GM18520 (cell line): ENCODE data around the gene SOBP.

Source experiments
- ATAC-seq: cut with Tn5 transposase; IDR thresholded peaks from one replicate; pipeline ENCODE4 v1.9.1; 2021; ENCODE audit not compliant: unreplicated experiment

The SOBP gene

DNA sequence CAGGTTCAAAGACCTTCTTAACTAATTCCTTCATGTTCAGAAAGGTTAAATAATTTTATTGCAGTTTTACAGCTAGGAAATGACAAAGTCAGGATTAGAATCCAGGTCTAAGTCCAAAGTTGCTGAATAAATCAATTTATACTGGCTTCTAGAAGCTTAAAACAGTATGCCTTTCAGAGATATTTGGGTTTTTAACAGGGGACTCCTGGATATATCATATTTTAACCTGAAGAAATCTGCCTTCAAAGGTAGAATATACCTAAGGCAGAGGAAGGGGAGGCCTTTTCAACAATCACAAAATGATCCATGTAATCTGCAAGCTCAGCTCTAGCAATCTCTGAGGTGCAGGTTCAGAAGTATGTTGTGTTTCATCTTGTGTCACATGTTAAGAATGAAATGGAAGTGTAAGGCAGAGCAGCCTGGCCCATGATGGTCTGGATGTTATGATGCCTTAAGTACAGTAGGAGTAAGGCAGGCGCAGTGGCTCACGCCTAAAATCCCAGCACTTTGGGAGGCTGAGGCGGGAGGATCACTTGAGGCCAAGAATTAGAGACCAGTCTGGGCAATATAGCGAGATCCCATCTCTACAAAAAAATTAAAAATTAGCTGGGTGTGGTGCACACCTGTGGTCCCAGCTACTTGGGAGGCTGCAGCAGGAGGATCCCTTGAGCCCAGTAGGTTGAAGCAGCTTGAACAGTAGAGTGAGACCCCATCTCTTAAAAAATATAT, 123.9 kb downstream of the SOBP start:
- ATAC-seq, result no peak

DNA sequence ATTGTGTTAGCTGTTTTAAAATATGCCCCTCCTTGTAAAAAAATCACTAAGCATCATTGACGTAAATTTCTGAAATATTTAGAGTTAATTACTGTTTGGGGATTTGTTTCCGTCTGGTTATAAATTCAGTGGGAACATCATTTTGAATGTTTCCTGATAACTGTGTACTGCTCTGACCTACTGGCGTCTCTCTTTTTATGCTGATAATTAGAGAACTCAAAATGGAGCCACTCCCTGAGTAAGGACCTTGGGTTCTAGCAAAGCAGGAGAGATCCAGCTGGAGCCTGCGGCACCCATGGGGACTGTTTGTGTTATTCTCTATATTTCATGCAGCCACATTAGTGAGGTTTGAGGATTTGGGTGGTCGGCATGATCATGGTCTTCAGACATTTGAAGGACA, 124.9 kb downstream of the SOBP start:
- no peak for ATAC-seq

DNA sequence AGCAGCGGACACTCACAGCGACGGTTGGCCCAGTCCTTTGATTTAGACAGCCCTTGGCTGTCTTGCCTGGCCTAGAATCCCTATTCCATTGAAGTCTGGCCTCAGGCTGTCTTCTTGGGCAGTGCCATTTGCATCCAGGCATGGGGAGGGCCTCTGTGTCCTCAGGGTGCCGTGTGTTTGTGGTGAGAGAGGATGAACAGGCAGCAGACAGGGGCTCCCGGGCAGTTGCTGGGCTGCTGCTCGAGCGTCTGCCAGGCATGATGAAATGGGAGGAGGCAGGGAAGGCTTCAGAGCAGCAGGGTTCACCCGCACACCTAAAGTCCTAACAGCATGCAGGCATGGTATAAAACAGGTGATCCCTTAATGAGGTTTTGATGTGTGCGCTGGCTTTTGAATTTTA, 126.9 kb downstream of the SOBP start:
- no peak for ATAC-seq

DNA sequence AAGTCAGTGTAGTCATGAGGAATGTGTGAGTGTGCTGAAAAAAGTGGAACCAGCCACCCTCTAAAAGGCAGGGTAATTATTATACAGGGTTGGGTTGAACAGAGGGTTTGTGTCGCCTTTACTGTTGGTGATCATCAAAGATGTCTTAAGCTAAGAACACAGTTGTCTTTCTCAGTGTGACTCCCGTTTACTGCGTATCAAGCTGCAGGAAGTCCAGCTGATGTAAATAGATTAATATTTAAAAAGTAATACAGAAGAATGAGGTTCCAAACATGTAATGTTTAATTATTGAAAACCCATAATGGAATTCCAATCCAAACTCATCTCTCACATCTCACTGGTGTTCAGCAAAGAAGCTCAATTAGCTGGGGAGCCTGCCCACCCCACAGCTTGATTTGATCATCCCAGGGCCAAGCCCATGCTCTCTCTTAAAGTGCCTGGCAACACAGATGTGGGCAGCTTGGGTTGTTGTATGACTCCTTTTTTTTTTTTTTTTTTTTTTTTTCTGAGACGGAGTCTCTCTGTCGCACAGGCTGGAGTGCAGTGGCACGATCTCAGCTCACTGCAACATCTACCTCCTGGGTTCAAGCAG, 127.5 kb downstream of the SOBP start:
- no peak for ATAC-seq

DNA sequence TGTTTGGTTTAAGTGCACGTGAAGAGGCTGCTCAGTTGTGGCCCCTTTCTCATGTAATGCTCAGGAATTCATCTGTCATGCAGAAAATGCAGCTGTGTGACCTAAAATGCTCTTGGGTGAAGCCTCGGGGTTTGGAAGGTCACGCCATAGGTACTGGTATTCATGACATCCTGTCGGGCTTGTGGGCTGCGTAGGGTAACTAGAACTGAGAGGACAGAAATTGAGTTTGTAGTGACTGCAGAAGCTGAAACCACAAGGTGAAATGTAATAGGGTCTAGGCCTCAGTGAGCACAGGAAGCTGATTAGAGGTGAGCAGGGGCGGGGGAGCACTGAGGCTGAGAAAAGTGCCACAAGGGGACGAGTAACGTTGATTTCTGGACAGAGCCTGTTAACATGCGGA, 128.8 kb downstream of the SOBP start:
- ATAC-seq, result peak; percentile 95

DNA sequence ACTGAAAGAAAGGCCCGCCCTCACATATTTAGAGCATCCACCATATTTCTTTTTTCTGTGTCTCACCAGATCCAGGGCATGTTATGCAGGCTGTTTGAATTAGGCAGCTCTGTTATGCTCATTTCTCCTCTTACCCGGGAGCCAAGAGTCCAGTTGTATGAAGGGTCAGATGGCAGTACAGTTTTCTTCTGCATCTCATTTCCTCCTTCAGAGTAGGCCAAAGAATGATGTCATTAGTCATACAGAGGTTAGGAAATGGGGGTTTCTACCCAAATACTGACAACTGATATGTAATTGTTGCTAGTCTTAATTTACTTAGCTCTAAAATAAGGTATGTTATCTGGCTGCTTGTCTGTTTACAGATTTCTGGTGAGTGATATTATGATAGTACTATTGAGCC, 130.8 kb downstream of the SOBP start:
- ATAC-seq, result no peak

DNA sequence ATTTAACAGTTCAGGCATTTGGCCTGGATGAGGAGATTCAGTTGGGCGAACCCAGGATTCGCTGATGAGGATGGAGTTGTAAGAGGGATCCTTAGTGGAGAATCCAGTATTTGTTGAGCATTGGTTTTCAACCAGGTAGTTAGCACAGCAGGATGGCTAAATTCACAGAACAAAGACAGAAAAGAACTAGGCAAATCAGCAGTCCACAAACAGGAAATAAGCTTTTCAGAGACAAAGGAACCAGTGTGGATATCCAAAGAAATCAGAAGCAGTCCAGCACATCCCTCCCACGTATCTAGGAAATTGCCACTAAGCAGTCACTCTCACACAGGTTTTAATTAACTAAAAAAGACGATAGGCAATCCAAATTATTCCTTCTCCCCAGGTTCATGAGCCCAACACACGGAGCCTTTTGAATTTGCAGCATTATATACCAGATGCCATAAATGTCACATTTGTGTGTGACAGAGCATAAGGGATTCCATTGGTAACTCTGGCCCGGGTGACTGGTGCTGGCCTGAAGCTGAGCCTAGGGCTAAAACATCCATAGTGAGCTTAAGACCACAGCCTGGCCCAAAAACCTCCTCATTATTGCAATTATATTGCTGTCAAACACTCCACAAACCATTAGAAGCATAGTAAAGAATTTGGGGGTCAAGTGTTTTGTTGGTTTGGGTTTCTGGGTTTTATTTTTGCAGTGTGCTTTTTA, 131.5 kb downstream of the SOBP start:
- ATAC-seq, result no peak

DNA sequence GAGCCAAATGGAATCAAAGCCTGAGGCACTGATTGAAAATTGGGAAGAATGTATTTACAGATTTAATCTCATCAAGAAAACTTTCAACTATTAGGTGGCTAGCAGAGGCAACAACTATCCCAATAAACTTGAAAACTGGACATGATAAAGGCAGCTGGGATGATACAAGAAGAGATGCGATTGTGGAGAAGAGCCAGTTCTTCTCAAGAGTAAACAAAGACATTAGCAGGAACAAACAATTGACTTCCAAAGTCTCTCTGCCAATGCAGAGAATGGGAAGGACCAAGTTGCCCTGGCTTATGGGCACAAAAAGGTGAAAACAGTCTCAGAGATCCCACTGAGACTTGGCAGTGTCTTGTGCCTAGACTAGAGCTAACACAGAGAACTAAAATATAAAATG, 132.4 kb downstream of the SOBP start:
- ATAC-seq, result no peak

DNA sequence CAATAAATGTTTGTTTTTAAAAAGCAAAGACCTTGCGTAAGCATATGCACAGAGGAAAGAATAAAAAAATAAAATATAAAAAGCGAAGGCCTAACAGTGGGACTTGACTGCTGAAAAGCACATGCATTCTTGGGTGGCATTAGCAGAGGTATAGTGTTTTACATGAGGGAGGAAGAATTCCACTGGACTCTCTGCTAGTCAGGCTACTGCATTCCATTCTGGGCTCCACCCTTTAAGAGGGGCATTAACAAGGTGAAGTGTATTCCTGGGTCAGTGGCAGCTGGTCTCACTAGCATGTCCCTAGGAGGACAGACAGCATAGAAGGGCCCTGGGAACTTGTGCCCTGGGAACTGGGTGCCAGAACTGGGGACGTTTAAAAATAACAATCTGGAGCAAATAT, 134.1 kb downstream of the SOBP start:
- ATAC-seq, result no peak

DNA sequence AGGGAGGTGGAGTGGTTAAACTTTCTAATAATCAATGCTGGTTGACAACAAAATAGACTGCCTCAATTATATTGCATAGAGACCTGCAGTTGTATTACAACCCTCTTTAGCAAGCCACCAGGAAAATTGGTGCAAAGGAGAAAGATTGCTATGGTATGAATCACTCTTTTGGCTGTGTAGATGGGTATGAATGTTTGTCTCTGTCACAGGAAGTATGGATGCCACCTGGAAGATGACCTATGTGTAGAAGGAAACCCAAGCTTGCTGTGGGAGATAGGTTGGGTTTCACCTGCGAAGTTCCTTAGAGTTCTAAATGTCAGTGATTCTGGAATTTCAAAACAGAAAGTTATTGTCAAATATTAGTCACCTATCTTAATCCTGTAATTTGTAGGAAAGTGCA, 134.6 kb downstream of the SOBP start:
- no peak for ATAC-seq

DNA sequence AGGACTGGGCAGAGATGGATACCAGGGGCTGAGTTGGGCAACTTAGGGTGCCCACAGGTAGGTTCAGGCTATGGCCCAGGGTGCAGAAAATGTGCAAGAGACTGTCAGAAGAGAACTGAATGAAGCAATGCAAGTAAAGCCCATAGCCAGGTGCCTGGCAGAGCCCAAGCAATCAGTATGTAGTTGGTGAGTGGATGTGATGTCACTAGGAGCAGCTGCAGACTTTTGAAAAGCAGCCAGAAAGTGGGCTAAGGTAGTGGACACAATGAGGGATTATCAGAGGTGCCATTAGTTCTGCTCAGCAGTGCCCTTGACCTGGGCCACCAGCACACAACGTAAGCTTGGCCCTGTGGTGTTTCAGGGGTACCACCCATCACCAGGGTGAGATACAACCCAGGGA, 135.3 kb downstream of the SOBP start:
- no peak for ATAC-seq

DNA sequence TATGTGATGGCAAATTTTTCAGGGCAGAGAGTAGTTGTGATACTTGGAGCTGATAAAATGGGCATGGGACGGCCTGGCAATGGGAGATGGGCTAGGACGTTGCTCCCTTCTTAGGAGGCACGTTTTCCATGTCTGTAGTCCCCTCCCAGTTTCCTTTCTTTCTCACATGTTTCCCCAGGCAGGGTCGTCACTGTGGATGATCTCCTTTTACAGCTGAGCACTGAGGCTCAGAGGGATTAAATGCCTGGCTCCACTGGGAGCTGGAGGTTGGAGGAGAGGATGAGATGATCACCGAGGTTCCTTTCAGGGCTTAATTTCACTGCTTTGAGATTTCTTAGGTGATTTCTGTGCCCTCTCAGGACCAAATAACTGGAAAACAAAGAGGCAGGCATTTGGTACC, 136.7 kb downstream of the SOBP start:
- no peak for ATAC-seq

DNA sequence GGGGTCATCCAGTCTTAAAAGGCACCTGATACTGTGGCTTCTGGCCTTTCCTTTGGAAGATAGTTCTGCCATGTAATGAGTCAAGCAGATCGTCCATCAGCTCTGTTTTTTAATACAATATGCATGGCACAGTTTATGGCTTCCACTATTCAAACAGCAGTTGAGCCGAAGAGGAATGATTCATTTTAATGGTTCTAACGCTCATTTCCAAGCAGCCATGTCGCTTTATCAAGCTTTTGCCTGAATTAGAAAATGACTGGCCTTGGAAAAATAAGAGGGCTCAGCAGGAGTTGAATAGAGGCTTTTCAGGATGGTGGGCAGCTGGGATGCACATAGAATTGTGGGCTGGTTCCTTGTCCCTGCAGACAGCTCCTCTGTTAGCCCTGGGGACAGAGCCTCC, 138.1 kb downstream of the SOBP start:
- ATAC-seq, result no peak

DNA sequence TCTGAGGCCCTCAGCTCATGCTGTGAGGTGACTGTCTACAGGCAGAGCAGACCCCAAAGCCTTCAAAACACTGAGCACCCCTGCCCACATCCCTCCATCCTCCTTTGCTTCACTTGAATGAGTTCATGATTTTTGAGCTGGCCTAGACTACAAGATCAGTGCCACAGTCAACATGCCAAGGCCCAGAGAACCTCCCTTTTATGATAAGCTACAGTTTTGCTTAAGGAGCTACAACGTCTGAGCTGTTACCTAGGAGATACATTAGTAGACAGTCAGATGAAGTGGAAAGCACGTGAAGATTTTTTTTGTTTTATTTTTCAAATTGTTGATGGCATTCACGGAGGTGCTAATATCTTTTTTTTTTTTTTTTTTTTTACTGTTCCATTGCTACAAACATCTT, 139.0 kb downstream of the SOBP start:
- ATAC-seq, result no peak

DNA sequence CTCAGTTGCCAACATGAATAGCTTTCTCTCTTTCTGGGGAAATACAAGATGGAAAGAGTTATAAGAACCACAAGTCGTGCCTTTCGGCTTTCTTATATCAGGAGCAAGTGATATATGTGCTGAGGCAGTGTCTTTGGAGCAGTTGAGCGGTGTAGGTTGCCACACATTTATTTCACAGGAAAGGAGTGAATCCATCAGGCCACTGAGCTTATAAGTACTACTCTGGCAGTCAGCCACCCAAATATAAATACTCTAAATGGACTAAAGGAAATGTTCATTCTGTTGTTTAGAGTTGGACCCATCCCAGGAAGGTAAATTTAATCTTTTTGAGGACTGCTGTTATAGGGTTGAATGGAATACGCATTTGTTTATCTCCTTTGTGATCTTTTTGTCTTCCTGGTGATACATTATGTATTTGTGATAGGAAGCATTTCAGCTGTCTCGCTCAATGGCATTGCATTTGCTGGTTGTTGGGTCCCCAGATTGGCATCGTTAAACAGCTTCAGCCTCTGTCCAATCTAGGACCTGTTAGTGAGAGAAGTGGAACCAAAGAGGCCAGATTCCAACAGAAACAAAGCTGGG, 139.7 kb downstream of the SOBP start:
- no peak for ATAC-seq

DNA sequence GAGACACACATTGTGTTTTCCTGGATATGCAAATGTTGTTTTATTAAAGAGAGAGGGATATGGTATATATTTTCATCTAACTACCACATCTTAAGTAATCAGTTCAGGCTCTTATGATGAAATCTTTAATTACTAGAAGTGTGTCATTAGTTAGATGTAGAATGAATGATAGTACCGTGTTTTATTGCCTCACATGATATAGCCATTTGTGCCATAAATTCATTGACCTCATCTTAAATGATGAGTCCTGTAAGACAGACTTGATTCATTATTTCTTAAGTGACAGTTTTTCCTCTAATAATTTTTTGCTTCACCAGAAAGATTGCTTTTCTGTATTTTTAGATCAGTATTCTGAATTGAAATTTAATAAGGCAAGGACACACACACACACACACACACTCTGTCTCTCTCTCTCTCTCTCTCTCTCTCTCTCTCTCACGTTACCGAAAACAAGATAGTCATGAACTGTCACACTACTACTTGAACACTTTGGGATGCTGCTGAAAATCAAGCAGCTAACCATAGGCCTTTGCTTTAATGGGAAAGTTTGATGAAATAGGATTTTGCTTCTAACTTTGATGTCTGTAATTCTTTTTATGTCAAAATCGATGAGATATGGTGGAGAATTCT, 140.5 kb downstream of the SOBP start:
- no peak for ATAC-seq

DNA sequence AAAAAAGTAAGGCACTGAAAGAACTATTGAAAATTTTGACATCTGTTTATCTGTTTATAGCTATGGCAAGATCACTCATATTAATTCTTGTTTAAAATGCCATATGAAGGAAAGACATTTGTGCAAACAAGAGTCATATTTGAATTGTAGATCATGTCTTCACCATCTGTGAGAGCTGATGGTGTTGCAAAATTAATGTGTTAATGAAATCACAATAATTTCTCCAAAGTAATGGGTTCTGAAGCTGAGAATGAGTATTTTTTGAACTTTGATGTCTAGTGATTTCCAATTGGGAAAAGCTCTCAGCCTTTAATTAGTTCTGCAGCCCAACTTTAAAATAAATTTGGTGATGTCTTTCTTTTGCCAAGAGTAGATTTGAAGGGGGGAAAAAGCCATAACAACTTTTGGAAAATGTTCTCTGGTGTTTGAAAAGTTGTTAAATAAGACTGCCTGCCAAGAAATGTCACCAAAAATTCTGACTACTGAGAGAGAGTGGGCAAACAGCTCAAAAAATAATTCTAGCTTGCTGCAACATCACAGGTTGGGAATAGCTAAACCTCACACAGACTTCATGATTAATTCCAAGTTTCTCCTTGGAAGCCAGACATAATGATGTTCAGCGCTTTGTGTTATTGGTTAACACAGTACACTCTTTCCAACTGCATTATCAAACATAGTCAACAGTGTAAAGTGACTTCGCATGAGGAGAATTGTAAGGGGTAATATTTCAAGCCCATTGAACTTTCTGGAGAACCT, 142.6 kb downstream of the SOBP start:
- ATAC-seq, result no peak

DNA sequence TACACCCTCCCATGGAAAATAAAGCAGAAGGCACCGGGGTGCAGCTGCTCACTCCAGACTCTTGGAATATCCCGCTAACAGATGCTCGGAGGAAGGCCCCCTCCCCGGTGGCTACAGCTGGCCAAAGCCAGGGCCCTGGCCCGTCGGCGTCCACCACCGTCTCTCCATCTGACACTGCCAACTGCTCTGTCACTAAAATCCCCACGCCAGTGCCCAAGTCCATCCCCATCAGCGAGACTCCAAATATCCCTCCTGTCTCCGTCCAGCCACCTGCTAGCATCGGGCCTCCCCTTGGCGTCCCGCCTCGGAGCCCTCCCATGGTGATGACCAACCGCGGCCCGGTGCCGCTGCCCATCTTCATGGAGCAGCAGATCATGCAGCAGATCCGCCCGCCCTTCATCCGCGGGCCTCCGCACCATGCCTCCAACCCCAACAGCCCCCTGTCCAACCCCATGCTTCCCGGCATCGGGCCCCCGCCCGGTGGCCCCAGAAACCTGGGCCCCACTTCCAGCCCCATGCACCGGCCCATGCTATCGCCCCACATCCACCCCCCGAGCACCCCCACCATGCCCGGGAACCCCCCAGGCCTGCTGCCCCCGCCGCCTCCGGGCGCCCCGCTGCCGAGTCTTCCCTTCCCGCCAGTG, 143.9 kb downstream of the SOBP start:
- ATAC-seq, result no peak

DNA sequence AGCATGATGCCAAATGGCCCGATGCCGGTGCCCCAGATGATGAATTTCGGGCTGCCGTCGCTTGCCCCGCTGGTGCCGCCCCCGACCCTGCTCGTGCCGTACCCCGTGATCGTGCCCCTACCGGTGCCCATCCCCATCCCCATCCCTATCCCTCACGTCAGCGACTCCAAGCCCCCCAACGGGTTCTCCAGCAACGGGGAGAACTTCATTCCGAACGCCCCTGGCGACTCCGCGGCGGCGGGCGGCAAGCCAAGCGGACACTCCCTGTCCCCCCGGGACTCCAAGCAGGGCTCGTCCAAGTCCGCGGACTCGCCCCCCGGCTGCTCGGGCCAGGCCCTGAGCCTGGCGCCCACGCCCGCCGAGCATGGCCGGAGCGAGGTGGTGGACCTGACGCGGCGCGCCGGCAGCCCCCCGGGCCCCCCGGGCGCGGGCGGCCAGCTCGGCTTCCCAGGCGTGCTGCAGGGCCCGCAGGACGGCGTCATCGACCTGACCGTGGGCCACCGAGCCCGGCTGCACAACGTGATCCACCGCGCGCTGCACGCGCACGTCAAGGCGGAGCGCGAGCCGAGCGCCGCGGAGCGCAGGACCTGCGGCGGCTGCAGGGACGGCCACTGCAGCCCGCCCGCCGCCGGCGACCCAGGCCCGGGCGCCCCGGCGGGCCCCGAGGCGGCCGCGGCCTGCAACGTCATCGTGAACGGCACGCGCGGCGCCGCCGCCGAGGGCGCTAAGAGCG, 144.6 kb downstream of the SOBP start:
- ATAC-seq, result no peak

DNA sequence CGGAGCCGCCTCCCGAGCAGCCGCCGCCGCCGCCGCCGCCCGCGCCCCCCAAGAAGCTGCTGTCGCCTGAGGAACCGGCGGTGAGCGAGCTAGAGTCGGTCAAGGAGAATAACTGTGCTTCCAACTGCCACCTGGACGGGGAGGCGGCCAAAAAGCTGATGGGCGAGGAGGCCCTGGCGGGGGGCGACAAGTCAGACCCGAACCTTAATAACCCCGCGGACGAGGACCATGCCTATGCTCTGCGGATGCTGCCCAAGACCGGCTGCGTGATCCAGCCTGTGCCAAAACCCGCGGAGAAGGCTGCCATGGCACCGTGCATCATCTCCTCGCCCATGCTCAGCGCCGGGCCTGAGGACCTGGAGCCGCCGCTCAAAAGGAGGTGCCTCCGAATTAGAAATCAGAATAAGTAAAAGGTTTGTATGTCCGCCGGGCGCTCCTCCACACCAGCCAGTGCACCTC, 145.2 kb downstream of the SOBP start:
- ATAC-seq, result no peak
